GM19193 (cell line): ENCODE data around the gene KLHL30.

Experiments used
- POLR2A ChIP-seq: IDR thresholded peaks from 4 replicates; pipeline ENCODE4 v1.6.1; 2011; ENCODE audit not compliant: insufficient read depth, insufficient read length; ENCODE audit errors: extremely low read depth

KLHL30 gene

DNA sequence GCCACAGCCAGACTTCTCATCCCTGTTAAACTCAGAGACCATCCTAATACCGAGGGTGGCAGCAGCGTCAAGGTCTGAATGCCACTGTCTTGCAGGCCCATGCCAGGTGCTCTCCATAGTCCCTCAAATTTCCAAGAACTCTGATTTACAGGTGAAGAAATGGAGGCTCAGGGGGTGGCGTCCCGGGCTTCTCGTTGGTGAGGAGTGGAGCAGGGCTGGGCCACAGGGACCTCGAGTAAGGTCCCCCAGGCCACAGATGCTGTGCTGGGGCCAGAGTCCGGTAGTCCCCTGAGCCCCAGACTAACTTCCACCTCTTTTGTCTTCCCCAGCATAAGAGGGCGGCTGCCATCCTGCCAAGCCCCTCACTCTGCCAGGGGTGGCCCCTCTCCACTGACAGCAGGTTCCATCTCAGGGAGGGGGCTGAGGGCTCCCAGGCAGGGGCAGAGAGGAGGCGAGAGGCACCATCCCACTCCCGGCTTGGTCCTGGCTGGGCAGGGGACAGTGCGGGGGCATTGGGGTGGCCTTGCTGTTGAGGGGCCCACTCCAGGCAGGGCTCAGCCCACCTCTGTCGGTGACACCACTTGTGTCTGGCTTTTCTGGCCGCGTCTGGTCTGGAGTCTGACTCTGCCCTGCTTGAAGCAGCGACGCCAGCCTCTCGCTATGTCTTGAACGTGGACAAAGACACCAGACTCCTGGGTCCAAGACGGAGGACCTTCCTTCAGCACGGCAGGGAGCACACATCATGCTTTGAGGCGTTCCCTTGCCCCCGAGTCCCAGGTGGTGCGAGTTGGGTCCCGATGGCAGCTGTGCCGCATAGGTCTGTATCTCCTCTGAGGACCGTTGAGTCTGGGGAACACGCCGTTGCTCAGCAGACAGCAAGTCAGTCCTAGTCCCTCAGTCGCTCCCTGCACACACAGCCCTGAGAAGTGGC lies 15.9 kb upstream of the KLHL30 start:
- TF ChIP-seq POLR2A, result no peak

DNA sequence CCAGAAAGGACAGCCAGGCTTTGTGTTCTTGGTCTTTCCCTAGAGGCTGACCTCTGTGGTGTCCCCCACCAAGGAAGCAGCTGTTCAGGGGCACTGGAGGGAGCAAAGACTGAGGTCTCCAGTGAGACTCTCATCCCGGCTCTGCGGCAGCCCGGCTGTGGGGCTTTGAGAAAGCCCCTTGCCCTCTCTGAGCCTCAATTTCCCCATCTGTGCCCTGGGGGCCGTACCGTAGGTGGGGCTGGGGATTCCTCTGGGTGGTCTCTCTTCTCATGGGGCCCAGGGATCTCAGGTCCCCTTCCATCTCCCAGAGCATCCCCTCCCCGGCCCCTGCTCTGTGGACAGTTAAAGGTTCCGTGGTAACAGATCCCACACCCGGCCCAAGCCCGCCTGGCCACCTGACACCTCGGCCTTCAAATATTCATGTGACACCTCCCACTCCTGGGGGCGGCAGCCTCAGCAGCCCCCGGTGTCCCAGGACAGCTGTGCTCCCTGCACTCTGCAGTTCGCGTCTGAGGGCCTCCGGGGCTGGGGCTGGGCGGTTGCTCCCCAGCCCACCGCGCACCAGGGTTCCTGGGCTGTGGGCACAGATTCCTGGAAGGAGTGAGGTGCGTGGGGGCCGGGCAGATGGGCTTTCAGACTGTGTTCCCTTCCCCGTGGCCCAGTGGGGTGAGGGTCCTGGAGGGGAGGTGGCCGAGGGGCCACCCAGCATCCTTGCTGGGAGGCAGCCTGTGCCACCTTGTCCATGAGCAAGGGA lies 15.1 kb upstream of the KLHL30 start:
- no peak for TF ChIP-seq POLR2A

DNA sequence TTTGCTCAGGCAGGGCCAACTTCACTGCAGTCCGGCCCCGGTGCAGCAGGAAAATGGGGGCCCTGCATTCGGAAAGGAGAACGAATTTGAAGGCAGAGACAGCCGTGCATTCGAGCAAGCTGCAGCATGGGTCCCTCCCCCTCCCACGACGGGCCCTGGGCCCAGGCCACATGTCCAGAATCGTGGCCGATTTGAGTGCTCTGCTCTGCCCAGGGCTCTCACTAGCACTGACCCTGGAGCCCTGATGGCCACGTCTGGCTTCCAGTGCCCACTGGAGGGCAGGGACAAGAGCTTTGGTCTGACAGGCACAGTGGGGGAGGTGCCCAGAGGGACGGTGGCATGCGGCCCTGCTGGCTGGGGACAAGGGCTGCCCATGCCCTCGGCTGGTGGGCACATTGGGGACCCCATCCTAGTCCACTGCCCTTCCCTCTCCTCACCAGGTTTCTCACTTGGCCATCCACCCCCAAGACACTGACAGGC lies 14.4 kb upstream of the KLHL30 start:
- no peak for TF ChIP-seq POLR2A

DNA sequence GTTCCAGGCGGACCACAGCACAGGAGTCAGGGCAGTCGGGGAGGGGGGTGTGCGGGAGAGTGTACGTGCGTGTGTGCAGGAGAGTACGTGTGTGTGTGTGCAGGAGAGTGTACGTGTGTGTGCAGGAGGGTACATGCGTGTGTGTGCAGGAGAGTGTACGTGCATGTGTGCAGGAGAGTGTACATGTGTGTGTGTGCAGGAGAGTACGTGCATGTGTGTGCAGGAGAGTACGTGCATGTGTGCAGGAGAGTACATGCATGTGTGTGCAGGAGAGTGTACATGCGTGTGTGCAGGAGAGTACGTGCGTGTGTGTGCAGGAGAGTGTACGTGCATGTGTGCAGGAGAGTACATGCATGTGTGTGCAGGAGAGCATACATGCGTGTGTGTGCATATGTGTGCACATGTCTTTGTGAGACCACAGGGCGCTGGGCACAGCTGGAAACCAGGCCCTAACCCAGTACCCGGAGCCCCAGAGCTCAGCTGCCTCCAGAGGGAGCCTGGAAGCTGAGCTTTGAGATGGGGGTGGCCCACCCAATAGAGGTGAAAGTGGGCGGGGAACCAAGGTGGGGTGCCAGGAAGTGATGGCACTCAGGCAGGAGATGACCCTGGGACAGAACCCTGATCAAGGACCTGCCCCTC lies 13.9 kb upstream of the KLHL30 start:
- TF ChIP-seq POLR2A, result no peak

DNA sequence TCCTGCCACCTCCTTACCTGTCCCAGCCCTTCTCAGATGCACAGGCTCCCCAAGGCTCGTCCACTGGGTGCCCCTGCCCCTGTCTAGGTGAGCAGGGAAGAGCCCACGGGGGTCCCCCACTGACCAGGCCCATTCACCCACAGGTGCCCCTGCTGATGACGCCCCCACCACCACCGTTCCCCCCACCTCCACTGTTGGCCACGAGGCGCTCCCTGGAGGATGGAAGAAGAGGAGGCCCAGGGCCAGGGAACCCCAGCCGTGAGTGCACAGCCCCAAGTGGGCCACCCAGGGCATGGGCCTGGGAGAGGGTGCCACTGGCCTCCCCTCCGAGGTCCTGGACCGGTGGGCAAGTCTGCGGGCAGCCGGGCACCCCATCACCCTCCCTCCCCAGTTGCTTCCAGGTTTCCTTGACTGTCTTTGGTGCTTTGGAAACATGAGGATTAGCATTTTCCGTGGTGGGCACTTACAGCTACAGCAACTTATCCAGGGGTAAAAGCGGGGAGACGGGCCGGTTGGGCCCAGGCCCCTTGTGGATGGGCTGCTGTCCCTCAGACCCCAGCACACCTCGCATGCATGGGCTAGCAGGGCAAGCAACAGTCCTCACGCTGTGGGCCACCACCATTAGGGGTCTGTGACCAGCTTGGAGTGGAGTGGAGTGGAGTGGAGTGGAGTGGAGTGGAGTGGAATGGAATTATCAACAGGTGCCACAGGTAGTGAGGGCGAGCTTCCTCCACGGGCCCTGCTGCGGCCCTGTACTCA lies 13.2 kb upstream of the KLHL30 start:
- TF ChIP-seq POLR2A, result no peak

DNA sequence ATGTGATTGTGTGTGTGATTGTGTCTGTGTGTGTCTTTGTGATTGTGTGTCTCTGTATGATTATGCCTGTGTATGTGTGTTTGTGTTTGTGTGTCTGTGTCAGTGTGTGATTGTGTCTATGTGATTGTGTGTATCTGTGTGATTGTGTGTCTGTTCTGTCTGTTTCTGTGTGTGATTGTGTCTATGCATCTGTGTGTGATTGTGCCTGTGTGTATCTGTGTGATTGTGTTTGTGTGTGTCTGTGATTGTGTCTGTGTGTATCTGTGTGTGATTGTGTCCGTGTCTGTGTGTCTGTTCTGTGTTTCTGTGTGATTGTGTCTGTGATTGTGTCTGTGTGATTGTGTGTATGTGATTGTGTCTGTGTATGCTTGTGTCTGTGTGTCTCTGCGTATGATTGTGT lies 12.1 kb upstream of the KLHL30 start:
- TF ChIP-seq POLR2A, result no peak

DNA sequence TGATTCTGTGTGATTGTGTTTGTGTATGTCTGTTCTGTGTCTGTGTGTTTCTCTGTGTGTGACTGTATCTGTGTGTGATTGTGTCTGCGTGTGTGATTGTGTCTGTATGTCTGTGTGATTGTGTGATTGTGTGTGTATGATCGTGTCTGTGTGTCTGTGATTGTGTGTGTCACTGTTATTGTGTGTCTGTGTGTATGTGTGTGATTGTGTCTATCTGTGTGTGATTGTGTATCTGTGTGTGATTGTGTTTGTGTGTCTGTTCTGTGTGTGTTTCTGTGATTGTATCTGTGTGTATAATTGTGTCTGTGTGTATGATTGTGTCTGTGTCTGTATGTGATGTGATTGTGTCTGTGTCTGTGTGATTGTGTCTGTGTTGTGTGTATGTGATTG lies 11.7 kb upstream of the KLHL30 start:
- TF ChIP-seq POLR2A, result no peak

DNA sequence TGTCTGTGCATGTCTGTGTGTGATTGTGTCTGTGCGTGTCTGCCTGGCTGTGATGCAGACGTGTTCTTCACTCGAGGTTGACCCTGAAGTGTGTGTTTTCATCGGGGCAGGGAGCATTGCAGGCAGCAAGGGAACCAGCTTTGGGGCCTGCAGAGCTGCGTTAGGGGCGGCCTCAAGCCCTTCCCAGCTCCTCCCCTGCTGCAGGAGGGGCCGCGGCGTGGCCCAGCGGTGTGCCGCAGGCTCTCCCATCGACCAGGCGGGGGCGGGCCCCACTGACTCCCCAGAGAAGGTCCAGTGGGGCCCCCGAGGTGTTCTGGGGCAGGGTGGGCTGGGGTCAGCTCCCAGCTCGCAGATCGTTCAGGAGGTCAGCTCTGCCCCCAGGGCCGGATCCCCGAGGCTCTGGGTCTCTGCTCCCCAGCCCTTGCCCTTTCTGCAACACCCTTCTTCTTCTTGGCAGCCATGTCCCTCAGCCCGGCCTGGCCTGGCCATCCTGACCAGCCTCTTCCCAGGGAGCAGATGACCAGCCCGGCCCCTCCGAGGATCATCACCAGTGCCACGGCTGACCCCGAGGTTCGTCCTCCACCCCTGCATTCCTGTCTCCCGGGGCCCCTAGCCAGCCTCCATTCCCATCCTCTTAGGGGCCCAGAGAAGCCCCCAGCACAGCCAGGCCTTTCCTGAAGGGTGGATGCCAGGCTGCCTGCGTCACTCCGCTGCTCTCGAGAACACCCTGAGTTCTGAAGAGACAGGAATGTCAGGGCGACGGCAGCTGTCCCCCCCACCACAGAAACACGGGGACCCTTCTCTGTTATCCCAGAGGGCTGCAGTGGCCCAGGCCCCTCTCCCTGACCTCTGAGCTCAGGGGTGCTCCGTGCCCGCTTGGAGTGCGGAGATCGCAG lies 11.1 kb upstream of the KLHL30 start:
- no peak for TF ChIP-seq POLR2A

DNA sequence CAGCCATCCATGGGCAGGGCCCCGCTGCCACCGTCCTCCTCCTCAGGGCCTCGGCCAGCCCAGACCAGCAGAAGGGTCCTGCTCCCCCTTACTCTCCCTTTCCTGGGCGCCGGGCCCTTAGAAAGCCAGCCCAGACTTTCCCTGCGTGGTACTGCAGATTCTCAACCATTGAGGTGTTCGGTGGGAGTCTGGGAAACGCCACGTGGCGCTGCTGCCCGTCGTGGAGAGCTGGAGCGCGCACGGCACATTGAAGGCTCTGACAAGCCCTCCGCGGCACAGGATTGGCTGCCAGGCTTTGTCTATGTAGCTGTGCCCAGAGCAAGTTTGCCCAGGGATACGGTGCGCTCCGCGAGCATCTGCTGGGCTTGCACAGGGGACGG lies 10.4 kb upstream of the KLHL30 start:
- no peak for TF ChIP-seq POLR2A

DNA sequence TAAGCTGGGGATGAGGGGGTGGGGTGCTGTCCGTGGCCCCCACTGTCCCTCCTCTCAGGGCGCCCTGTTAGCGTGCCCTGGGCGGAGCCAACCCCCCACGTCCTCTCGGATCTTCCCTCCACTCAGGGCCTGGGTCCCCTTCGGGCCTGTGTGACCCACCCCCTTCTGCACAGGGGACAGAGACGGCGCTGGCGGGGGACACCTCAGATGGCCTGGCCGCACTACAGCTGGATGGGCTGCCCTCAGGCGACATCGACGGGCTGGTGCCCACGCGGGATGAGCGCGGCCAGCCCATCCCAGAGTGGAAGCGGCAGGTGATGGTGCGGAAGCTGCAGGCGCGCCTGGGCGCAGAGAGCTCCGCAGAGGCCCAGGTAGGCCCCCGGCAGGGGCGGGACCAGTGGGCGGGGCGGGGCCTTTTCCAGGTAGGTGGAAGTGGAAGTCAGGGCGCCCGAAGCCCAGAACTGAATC lies 9.9 kb upstream of the KLHL30 start:
- no peak for TF ChIP-seq POLR2A

DNA sequence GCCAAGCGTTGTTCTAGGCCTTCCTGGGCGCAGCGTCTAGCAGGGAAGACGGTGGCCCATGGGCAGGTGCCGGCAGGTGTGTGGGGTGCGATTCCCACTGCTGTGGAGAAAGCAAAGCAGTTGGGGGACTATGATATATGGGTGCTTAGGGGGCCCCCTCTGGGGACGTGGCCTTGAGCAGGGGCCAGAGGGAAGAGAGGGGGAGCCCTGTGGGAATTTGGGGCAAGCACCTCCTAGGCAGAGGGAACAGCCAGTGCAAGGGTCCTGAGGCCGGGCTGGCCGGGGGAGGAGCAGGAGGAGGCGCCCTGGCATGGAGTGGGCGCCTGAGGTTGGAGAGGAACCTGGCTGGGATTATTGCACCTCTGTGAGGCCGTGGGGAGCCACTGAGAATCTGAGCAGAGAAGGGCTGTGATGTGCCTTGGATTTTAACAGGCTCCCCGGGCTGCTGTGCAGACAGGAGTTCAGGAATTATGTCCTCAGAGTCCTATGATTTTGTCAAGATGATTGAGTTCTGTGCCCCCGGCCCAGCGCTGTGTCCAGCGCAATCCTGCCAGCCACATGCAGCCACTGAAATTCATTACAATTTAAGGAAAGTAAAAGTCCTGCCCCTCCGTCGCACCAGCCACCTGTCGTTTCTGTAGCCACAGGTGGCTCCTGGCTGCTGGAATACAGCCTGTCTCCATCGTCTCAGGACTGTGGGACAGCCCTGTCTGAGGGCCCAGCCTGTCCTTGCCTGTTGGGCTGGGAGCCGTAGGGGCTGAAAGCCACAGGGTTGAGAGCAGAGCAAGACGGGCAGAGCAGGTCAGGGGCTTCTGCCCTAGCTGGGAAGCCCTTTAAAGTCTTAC lies 9.1 kb upstream of the KLHL30 start:
- no peak for TF ChIP-seq POLR2A

DNA sequence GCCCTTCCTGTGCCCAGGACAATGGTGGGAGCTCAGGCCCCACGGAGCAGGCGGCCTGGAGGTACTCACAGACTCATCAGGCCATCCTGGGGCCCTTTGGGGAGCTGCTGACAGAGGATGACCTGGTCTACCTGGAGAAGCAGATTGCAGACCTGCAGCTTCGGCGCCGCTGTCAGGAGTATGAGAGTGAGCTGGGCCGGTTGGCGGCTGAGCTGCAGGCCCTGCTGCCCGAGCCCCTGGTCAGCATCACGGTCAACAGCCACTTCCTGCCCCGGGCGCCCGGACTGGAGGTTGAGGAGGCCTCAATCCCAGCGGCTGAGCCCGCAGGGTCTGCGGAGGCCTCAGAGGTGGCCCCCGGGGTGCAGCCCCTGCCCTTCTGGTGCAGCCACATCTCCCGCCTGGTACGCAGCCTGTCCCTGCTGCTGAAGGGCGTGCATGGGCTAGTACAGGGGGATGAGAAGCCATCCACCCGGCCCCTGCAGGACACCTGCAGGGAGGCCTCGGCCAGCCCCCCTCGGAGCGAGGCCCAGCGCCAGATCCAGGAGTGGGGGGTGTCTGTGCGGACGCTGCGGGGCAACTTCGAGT lies 8.3 kb upstream of the KLHL30 start:
- TF ChIP-seq POLR2A, result no peak
